Ammon's horn (tissue), 1 donor: ENCODE data around the gene NPAS3.
A peak's percentile ranks its signal among the peaks of the same experiment; 100 is the strongest.

Experiments used
- DNase-seq: peaks from one replicate; pipeline ENCODE4 v3.0.0-alpha.2; 2016; ENCODE audit warnings: low spot score

NPAS3 gene

GRCh38 chr14:33716921-33717320 is 778.2 kb downstream of the NPAS3 start:
- DNase-seq, result no peak

GRCh38 chr14:33717866-33718265 is 779.2 kb downstream of the NPAS3 start:
- DNase-seq, result no peak

- no peak for DNase-seq
Observed at GRCh38 chr14:33720284-33720787, 781.7 kb downstream of the NPAS3 start.

GRCh38 chr14:33726685-33727084 is 788.0 kb downstream of the NPAS3 start:
- DNase-seq, result no peak

- DNase-seq, result no peak
Observed at GRCh38 chr14:33727606-33728005, 788.9 kb downstream of the NPAS3 start.

- DNase-seq, result peak; percentile 32
Observed at GRCh38 chr14:33728010-33728498, 789.4 kb downstream of the NPAS3 start.

GRCh38 chr14:33730156-33730555 is 791.5 kb downstream of the NPAS3 start:
- no peak for DNase-seq

GRCh38 chr14:33732175-33732574 is 793.5 kb downstream of the NPAS3 start:
- no peak for DNase-seq

- DNase-seq, result no peak
Observed at GRCh38 chr14:33733310-33733709, 794.6 kb downstream of the NPAS3 start.

- no peak for DNase-seq
Observed at GRCh38 chr14:33733721-33734120, 795.0 kb downstream of the NPAS3 start.

GRCh38 chr14:33734387-33734786 is 795.7 kb downstream of the NPAS3 start:
- DNase-seq, result no peak

GRCh38 chr14:33736299-33736825 is 797.7 kb downstream of the NPAS3 start:
- DNase-seq, result no peak

- no peak for DNase-seq
Observed at GRCh38 chr14:33736979-33737378, 798.3 kb downstream of the NPAS3 start.

GRCh38 chr14:33737446-33737845 is 798.8 kb downstream of the NPAS3 start:
- DNase-seq, result no peak

GRCh38 chr14:33738029-33738428 is 799.4 kb downstream of the NPAS3 start:
- no peak for DNase-seq

GRCh38 chr14:33738491-33738890 is 799.8 kb downstream of the NPAS3 start:
- no peak for DNase-seq

- no peak for DNase-seq
Observed at GRCh38 chr14:33740531-33740930, 801.9 kb downstream of the NPAS3 start.

- DNase-seq, result no peak
Observed at GRCh38 chr14:33742166-33742565, 803.5 kb downstream of the NPAS3 start.

- no peak for DNase-seq
Observed at GRCh38 chr14:33745163-33745562, 806.5 kb downstream of the NPAS3 start.

GRCh38 chr14:33747749-33748148 is 809.1 kb downstream of the NPAS3 start:
- DNase-seq, result no peak

GRCh38 chr14:33754261-33754660 is 815.6 kb downstream of the NPAS3 start:
- no peak for DNase-seq

- DNase-seq, result no peak
Observed at GRCh38 chr14:33755358-33755757, 816.7 kb downstream of the NPAS3 start.

GRCh38 chr14:33756833-33757232 is 818.2 kb downstream of the NPAS3 start:
- DNase-seq, result no peak

GRCh38 chr14:33758547-33758946 is 819.9 kb downstream of the NPAS3 start:
- no peak for DNase-seq
